Heart left ventricle (tissue), 13 donors: Measurements from ENCODE around the gene OSCAR.

Experiments
- POLR2A ChIP-seq, 2 donors: fragments of 450-650 bp; IDR thresholded peaks; one replicate each; pipeline ENCODE4 v1.6.1; 2017; ENCODE audit warnings: antibody characterized with exemption in 2 of 2, mild to moderate bottlenecking in 2 of 2, moderate library complexity in 2 of 2
- TF ChIP-seq, protein P1 (sequence below), 12 donors: fragments of 200-600 bp; sonication (generic) in 4 of 12; IDR thresholded peaks; one replicate each; pipeline versions ENCODE4 v1.5.0 to v1.8.0; 2018 to 2022; ENCODE audit warnings: antibody characterized with exemption in 12 of 12, mild to moderate bottlenecking in 5 of 12
- donor health status: ischemic (EF 13 %, LVEDD 7.1; RV severe dilation, severe dysfunction).
- donor health status: DM: no; HTN: yes; CAD: no.
- donor health status: DM: no; HTN: no; CAD: no.
- donor health status: ischemic (EF 25% LVEDD 6.9; RV normal size, moderate dysfunction).
- donor health status: ischemic (EF 25% LVEDD 5.7; RV mildly dilated, moderate dysfunction).
- donor health status: ischemic (EF 35%, LVEDD 5.7; RV mildly dilated, moderate dysfunction).
- donor health status: nonischemic (EF 11% LVEDD 7.7; RV severe dilation, severe dysfunction).
- donor health status: DM: yes; HTN: yes; CAD: no.
- donor health status: PGD.
- donor health status: ischemic (EF 29% LVEDD 5.4; RV normal size, mild dysfunction).
- donor health status: nonischemic (EF 23%, LVEDD 6.1; RV moderate dilation, normal function).

GRCh38 chr19:54148158-54148557 lies 47.6 kb upstream of the OSCAR start:
- TF ChIP-seq, protein P1, sequence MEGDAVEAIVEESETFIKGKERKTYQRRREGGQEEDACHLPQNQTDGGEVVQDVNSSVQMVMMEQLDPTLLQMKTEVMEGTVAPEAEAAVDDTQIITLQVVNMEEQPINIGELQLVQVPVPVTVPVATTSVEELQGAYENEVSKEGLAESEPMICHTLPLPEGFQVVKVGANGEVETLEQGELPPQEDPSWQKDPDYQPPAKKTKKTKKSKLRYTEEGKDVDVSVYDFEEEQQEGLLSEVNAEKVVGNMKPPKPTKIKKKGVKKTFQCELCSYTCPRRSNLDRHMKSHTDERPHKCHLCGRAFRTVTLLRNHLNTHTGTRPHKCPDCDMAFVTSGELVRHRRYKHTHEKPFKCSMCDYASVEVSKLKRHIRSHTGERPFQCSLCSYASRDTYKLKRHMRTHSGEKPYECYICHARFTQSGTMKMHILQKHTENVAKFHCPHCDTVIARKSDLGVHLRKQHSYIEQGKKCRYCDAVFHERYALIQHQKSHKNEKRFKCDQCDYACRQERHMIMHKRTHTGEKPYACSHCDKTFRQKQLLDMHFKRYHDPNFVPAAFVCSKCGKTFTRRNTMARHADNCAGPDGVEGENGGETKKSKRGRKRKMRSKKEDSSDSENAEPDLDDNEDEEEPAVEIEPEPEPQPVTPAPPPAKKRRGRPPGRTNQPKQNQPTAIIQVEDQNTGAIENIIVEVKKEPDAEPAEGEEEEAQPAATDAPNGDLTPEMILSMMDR (IDR thresholded peaks at IDR 0.05) = no peak
- no peak for TF ChIP-seq POLR2A (IDR thresholded peaks at IDR 0.05)
